HEK293T (cell line): ENCODE results near the gene CD82.

Source experiments
- BHLHE40 ChIP-seq: fragments of 450-650 bp; IDR thresholded peaks from 2 replicates; pipeline ENCODE4 v1.6.1; 2016; ENCODE audit warnings: mild to moderate bottlenecking, moderate library complexity, borderline replicate concordance
- ELF4 ChIP-seq: fragments of 450-650 bp; IDR thresholded peaks from 2 replicates; pipeline ENCODE4 v1.6.1; 2017; ENCODE audit warnings: antibody characterized with exemption
- FOXA1 ChIP-seq: fragments of 450-650 bp; IDR thresholded peaks from 2 replicates; pipeline ENCODE4 v1.6.1; 2016; ENCODE audit warnings: mild to moderate bottlenecking
- FOXK2 ChIP-seq: fragments of 450-650 bp; IDR thresholded peaks from 2 replicates; pipeline ENCODE4 v1.6.1; 2016; ENCODE audit warnings: mild to moderate bottlenecking
- FOXM1 ChIP-seq: fragments of 450-650 bp; IDR thresholded peaks from 2 replicates; pipeline ENCODE4 v1.6.1; 2017; ENCODE audit warnings: mild to moderate bottlenecking, borderline replicate concordance
- L3MBTL2 ChIP-seq: fragments of 450-650 bp; conservative IDR thresholded peaks from 2 replicates; pipeline ENCODE4 v1.6.1; 2016; ENCODE audit warnings: mild to moderate bottlenecking
- LEF1 ChIP-seq: fragments of 450-650 bp; IDR thresholded peaks from 2 replicates; pipeline ENCODE4 v1.6.1; 2017; ENCODE audit warnings: mild to moderate bottlenecking, borderline replicate concordance
- SP1 ChIP-seq: fragments of 450-650 bp; IDR thresholded peaks from 2 replicates; pipeline ENCODE4 v1.6.1; 2017
- ZNF384 ChIP-seq: fragments of 450-650 bp; IDR thresholded peaks from 2 replicates; pipeline ENCODE4 v1.6.1; 2016

DNA sequence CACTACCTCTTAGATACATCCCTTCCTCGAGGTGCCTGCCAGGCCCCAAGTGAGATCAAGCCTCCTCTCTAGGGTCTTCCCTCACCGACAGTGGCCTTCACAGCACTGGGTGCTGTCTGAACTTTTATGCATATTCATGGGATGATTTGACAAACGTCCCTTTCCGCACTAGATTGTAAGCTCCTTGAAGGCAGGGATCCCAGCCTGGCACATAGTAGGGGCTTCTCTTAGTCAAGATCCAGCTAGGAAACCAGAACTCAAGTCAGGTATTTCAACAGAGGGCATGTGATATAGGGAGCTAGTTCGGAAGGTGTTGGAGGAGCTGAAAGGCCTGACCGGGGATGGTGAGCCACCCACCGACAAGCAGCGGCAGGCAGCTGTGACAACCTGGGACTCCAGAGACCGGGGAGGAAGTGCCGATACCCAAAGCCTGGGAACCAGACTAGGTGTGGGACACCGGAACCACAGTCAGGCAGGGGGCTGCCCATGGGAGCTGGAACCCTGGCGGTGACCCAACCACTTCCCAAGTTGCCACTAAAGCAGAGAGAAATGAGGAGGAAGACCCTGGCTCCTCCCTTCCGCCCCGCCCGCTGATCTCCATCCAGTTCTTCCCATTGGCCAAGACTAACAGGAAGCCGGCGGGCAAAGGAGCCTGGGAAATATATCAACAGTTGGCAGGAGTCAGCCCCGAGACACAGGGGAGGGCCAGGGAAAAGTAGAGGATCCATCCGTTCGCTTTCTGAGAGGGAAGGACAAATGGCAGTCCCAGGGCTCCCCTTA is 39.8 kb upstream of the CD82 start:
- TF ChIP-seq SP1 (no peak), FOXK2 (no peak), ELF4 (no peak), LEF1 (no peak), FOXA1 (no peak), L3MBTL2 (no peak), BHLHE40 (no peak), ZNF384 (no peak), FOXM1 (no peak)
